H54 (cell line): Measurements from ENCODE around the gene OTULINL.

Source experiments
- DNase-seq: peaks from one replicate; pipeline ENCODE4 v3.0.0; 2011; ENCODE audit warnings: low spot score, mixed read lengths; ENCODE audit not compliant: insufficient read length
- FAIRE-seq: peaks from 3 replicates; lab custom pipeline; 2011; peaks lifted over from hg19 to GRCh38; lab: Jason Lieb, UNC
- POLR2A ChIP-seq: IDR thresholded peaks from 2 replicates; pipeline ENCODE4 v1.6.1; 2011; ENCODE audit warnings: low read depth, mild to moderate bottlenecking, low read length

OTULINL gene

GRCh38 chr5:14582797-14583137, 1.2 kb downstream of the OTULINL start:
- DNase-seq, result no peak
- TF ChIP-seq POLR2A, result no peak
- FAIRE-seq, result no peak

- no peak for FAIRE-seq
- DNase-seq, result no peak
- no peak for TF ChIP-seq POLR2A
Observed at GRCh38 chr5:14584848-14585247, 3.3 kb downstream of the OTULINL start.

- no peak for FAIRE-seq
- DNase-seq, result no peak
- TF ChIP-seq POLR2A, result no peak
Observed at GRCh38 chr5:14587150-14587549, 5.6 kb downstream of the OTULINL start.

GRCh38 chr5:14588145-14588544, 6.6 kb downstream of the OTULINL start:
- FAIRE-seq (no peak), DNase-seq (no peak)
- TF ChIP-seq POLR2A, result no peak

- TF ChIP-seq POLR2A, result no peak
- no peak for DNase-seq
- FAIRE-seq, result no peak
Observed at GRCh38 chr5:14588758-14589543, 7.4 kb downstream of the OTULINL start.

GRCh38 chr5:14590949-14591348, 9.4 kb downstream of the OTULINL start:
- no peak for TF ChIP-seq POLR2A
- DNase-seq (no peak), FAIRE-seq (no peak)

GRCh38 chr5:14591548-14591947, 10.0 kb downstream of the OTULINL start:
- DNase-seq (no peak), FAIRE-seq (no peak)
- no peak for TF ChIP-seq POLR2A

- no peak for DNase-seq
- no peak for TF ChIP-seq POLR2A
- no peak for FAIRE-seq
Observed at GRCh38 chr5:14593326-14594021, 11.9 kb downstream of the OTULINL start.

- FAIRE-seq, result no peak
- TF ChIP-seq POLR2A, result no peak
- no peak for DNase-seq
Observed at GRCh38 chr5:14594378-14595074, 12.9 kb downstream of the OTULINL start.

- TF ChIP-seq POLR2A, result no peak
- no peak for FAIRE-seq
- DNase-seq, result no peak
Observed at GRCh38 chr5:14595189-14595588, 13.6 kb downstream of the OTULINL start.

- DNase-seq (no peak), FAIRE-seq (no peak)
- no peak for TF ChIP-seq POLR2A
Observed at GRCh38 chr5:14595891-14596290, 14.3 kb downstream of the OTULINL start.

- DNase-seq (no peak), FAIRE-seq (no peak)
- no peak for TF ChIP-seq POLR2A
Observed at GRCh38 chr5:14597080-14597479, 15.5 kb downstream of the OTULINL start.

- no peak for TF ChIP-seq POLR2A
- DNase-seq (no peak), FAIRE-seq (no peak)
Observed at GRCh38 chr5:14598225-14598624, 16.6 kb downstream of the OTULINL start.

- TF ChIP-seq POLR2A, result no peak
- FAIRE-seq (no peak), DNase-seq (no peak)
Observed at GRCh38 chr5:14599476-14600127, 18.0 kb downstream of the OTULINL start.
